H9 (cell line): ENCODE data around the gene PRR23E. TPM values are rescaled to one million over a fixed set of nuclear protein-coding genes. Genes with fewer than 3 reads are reported as not detected.

Source experiments
- DNase-seq: peaks from one replicate; pipeline ENCODE4 v3.0.0-alpha.2; 2017
- H2AFZ ChIP-seq: one replicate; pipeline ENCODE4 v1.6.1; 2013; ENCODE audit warnings: mild to moderate bottlenecking, low read length, control low read depth, moderate library complexity
- H2AK5ac ChIP-seq: 2 replicates; pipeline ENCODE4 v1.6.1; 2013; ENCODE audit warnings: low read length, control low read depth, mixed read lengths; ENCODE audit not compliant: insufficient read length
- H2BK120ac ChIP-seq: one replicate; pipeline ENCODE4 v1.6.1; 2013; ENCODE audit warnings: low read depth, mild to moderate bottlenecking, low read length, control low read depth, inconsistent platforms; ENCODE audit not compliant: poor library complexity, severe bottlenecking
- H2BK12ac ChIP-seq: 2 replicates; pipeline ENCODE4 v1.6.1; 2013; ENCODE audit warnings: low read length, control low read depth, mixed read lengths, low read depth; ENCODE audit not compliant: insufficient read length
- H2BK15ac ChIP-seq: 2 replicates; pipeline ENCODE4 v1.6.1; 2013; ENCODE audit warnings: low read depth, low read length, control low read depth
- H2BK20ac ChIP-seq: one replicate; pipeline ENCODE4 v1.6.1; 2013; ENCODE audit warnings: low read depth, mild to moderate bottlenecking, low read length, control low read depth, inconsistent platforms; ENCODE audit not compliant: poor library complexity, severe bottlenecking
- H2BK5ac ChIP-seq: 2 replicates; pipeline ENCODE4 v1.6.1; 2013; ENCODE audit warnings: low read length, control low read depth, mixed read lengths; ENCODE audit not compliant: insufficient read length
- H3K14ac ChIP-seq: 2 replicates; pipeline ENCODE4 v1.6.1; 2013; ENCODE audit warnings: low read length, control low read depth; ENCODE audit not compliant: insufficient read depth
- H3K18ac ChIP-seq: 2 replicates; pipeline ENCODE4 v1.6.1; 2013; ENCODE audit warnings: low read depth, mild to moderate bottlenecking, mixed read lengths, low read length, control low read depth; ENCODE audit not compliant: insufficient read length
- H3K23ac ChIP-seq: 2 replicates; pipeline ENCODE4 v1.6.1; 2013; ENCODE audit warnings: low read length, control low read depth, mixed read lengths, low read depth; ENCODE audit not compliant: insufficient read length
- H3K23me2 ChIP-seq: 2 replicates; pipeline ENCODE4 v1.6.1; 2013; ENCODE audit warnings: low read depth, mild to moderate bottlenecking, mixed read lengths, low read length, control low read depth; ENCODE audit not compliant: insufficient read length, poor library complexity, severe bottlenecking
- H3K27ac ChIP-seq: 2 replicates; pipeline ENCODE4 v1.5.1; 2013; ENCODE audit warnings: low read length, control low read depth, mixed read lengths, low read depth; ENCODE audit not compliant: insufficient read length
- H3K27me3 ChIP-seq: 2 replicates; pipeline ENCODE4 v1.6.1; 2013; ENCODE audit warnings: low read length, control low read depth, inconsistent platforms; ENCODE audit not compliant: insufficient read depth
- H3K4ac ChIP-seq: 2 replicates; pipeline ENCODE4 v1.6.1; 2013; ENCODE audit warnings: low read depth, mild to moderate bottlenecking, control low read depth, inconsistent platforms, low read length, moderate library complexity
- H3K4me1 ChIP-seq: 2 replicates; pipeline ENCODE4 v1.6.1; 2013; ENCODE audit warnings: low read length, control low read depth, inconsistent platforms; ENCODE audit not compliant: insufficient read depth
- H3K4me2 ChIP-seq: 2 replicates; pipeline ENCODE4 v1.6.1; 2013; ENCODE audit warnings: low read length, control low read depth, mixed read lengths; ENCODE audit not compliant: insufficient read length, insufficient read depth
- H3K56ac ChIP-seq: 2 replicates; pipeline ENCODE4 v1.6.1; 2013; ENCODE audit warnings: low read depth, mild to moderate bottlenecking, mixed read lengths, low read length, control low read depth; ENCODE audit not compliant: insufficient read length
- H3K79me1 ChIP-seq: 2 replicates; pipeline ENCODE4 v1.6.1; 2013; ENCODE audit warnings: low read depth, mild to moderate bottlenecking, moderate library complexity, low read length, control low read depth, inconsistent platforms; ENCODE audit not compliant: insufficient read depth, poor library complexity, severe bottlenecking
- H3K79me2 ChIP-seq: 2 replicates; pipeline ENCODE4 v1.6.1; 2013; ENCODE audit warnings: low read length, control low read depth, inconsistent platforms; ENCODE audit not compliant: insufficient read depth
- H3K9ac ChIP-seq: 2 replicates; pipeline ENCODE4 v1.6.1; 2013; ENCODE audit warnings: low read length, control low read depth, mixed read lengths; ENCODE audit not compliant: insufficient read length; ENCODE audit errors: extremely low read depth
- H3K9me3 ChIP-seq: one replicate; pipeline ENCODE4 v1.6.1; 2013; ENCODE audit warnings: low read depth, low read length, inconsistent platforms; ENCODE audit not compliant: control insufficient read depth
- H3T11ph ChIP-seq: one replicate; pipeline ENCODE4 v1.6.1; 2013; ENCODE audit warnings: mild to moderate bottlenecking, low read length, control low read depth, inconsistent platforms
- H4K20me1 ChIP-seq: one replicate; pipeline ENCODE4 v1.6.1; 2013; ENCODE audit not compliant: control insufficient read depth, insufficient read length, insufficient read depth
- H4K5ac ChIP-seq: 2 replicates; pipeline ENCODE4 v1.6.1; 2013; ENCODE audit warnings: low read depth, mild to moderate bottlenecking, mixed read lengths, low read length, control low read depth; ENCODE audit not compliant: insufficient read length
- H4K8ac ChIP-seq: replicated peaks from 2 replicates; pipeline ENCODE4 v1.6.1; 2013; ENCODE audit warnings: low read length, control low read depth, mixed read lengths, low read depth; ENCODE audit not compliant: insufficient read length
- H4K91ac ChIP-seq: 2 replicates; pipeline ENCODE4 v1.6.1; 2013; ENCODE audit warnings: low read depth, mild to moderate bottlenecking, moderate library complexity, mixed read lengths, low read length, control low read depth; ENCODE audit not compliant: insufficient read length
- H3K27ac Mint-ChIP-seq, 3 experiments: 2 replicates in 2 of 3; 3 replicates in 1 of 3; pipeline ENCODE4 v1.8.0; 2020 to 2021; ENCODE audit warnings: mixed read lengths in 3 of 3, mild to moderate bottlenecking in 1 of 3, moderate library complexity in 1 of 3
- H3K27me3 Mint-ChIP-seq: 2 replicates; pipeline ENCODE4 v1.8.0; 2021; ENCODE audit warnings: low read depth, mild to moderate bottlenecking, moderate library complexity, mixed read lengths
- H3K36me3 Mint-ChIP-seq, 3 experiments: 2 replicates in 2 of 3; 3 replicates in 1 of 3; pipeline ENCODE4 v1.8.0; 2020 to 2021; ENCODE audit warnings: low read depth in 3 of 3, mixed read lengths in 3 of 3; ENCODE audit not compliant: insufficient read depth in 1 of 3
- H3K4me1 Mint-ChIP-seq, 2 experiments: 2 replicates each; pipeline ENCODE4 v1.8.0; 2020; ENCODE audit warnings: mixed read lengths in 2 of 2
- H3K4me3 Mint-ChIP-seq, 2 experiments: 2 replicates in 1 of 2; 3 replicates in 1 of 2; pipeline ENCODE4 v1.8.0; 2020 to 2021; ENCODE audit warnings: mild to moderate bottlenecking in 2 of 2, mixed read lengths in 2 of 2, moderate library complexity in 1 of 2
- H3K9me3 Mint-ChIP-seq, 2 experiments: 2 replicates in 1 of 2; 3 replicates in 1 of 2; pipeline ENCODE4 v1.8.0; 2020; ENCODE audit warnings: mild to moderate bottlenecking in 2 of 2, mixed read lengths in 2 of 2, moderate library complexity in 1 of 2
- CTCF ChIP-seq: fragments of 200-600 bp; sonication (generic); conservative IDR thresholded peaks from 3 replicates; pipeline ENCODE4 v1.8.0; 2021; ENCODE audit warnings: antibody characterized with exemption, mild to moderate bottlenecking
- WGBS: extraction: QIAGEN DNeasy Blood & Tissue Kit; methylation state at CpG from one replicate; pipeline ENCODE4 v1.1.7; 2013; ENCODE audit warnings: missing lambda C conversion rate, low lambda C conversion rate, mixed read lengths; ENCODE audit not compliant: insufficient read length; ENCODE audit errors: extremely low coverage; 5-methylcytosine and 5-hydroxymethylcytosine counted together
- total RNA-seq: library from RNA; stranded (reverse); gene quantifications from 2 replicates; pipeline ENCODE4 v1.2.1, GENCODE V29; 2021

PRR23E gene
- total RNA-seq, 1 experiment from 2014 or later, result not detected

DNA sequence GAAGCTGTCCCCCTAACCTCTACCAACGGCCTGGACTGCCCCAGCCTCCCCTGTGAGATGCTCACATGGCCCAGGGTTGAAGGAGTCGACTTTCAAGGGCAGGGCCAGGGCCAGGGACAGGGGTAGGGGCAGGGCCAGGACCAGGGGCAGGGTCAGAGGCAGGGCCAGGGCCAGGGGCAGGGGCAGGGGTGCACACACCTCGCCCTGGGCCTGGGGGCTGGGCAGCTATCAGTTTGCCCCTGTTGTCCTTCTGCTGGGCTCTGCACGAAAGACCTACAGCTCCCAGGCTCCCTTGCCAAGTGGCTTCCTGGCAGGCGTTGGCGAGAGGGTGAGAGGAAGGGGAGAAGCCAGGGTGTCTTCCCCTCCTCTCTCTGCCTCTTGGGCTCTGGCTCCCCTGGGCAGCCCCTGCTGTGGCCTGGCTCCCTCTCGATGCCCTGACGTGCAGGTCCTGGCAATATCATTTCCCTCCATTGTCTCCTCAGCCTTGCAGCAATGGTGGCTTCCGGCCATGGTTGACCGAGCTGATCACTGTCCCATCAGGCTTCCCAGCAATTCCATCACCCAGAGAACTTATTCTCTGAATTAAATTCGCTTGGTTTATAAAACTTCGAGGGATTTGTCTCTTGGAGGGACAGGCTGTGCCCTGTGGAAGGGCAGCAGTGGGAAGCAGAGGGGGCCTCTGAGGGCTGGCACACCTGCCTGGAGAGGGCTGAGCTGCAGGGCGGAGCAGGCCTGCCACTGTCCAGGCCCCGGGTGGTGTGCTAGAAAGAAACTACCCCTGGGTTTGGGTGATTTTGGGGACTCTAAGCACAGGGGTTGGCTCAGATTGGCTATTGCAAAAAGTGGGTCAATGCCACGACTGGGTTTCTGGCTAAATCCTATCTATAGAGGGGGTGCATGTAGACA is 13.9 kb downstream of the PRR23E start:
- no peak overlapping the region for H3K18ac ChIP-seq
- no peak overlapping the region for H3K4me2 ChIP-seq
- Mint-ChIP-seq H3K27me3 (peaks cover 6% of the 10 kb centered on the region), H3K4me1 (peaks cover 10 to 14% of the 10 kb centered on the region in 2 experiments), H3K36me3 (no peaks in the 10 kb centered on the region), H3K4me3 (no peak overlapping the region), H3K9me3 (peaks cover 2 to 9% of the 10 kb centered on the region in 2 experiments; a peak in 4 of 5 replicates), H3K27ac (no peak overlapping the region; a peak in 1 of 7 replicates)
- no peak overlapping the region for H4K91ac ChIP-seq
- no peak overlapping the region for H3K56ac ChIP-seq
- H2AFZ ChIP-seq, result no peak overlapping the region
- no peak overlapping the region for H2BK15ac ChIP-seq
- H4K20me1 ChIP-seq, result no peaks in the 10 kb centered on the region
- H2BK12ac ChIP-seq, result no peak overlapping the region
- H3T11ph ChIP-seq, result no peak overlapping the region
- H3K79me2 ChIP-seq, result no peaks in the 10 kb centered on the region
- no CpG with 5 or more reads among the region's 15 CpGs for WGBS
- no peak overlapping the region for H4K8ac ChIP-seq
- H3K4me1 ChIP-seq, result no peaks in the 10 kb centered on the region
- H2BK20ac ChIP-seq, result no peak overlapping the region
- H3K27ac ChIP-seq, result no peak overlapping the region
- no peaks in the 10 kb centered on the region for H3K9me3 ChIP-seq
- H2AK5ac ChIP-seq, result no peak overlapping the region
- H2BK5ac ChIP-seq, result no peak overlapping the region
- H3K23me2 ChIP-seq, result no peaks in the 10 kb centered on the region
- no peak for TF ChIP-seq CTCF
- H3K14ac ChIP-seq, result no peak overlapping the region; the same call in 1 of the 2 replicates
- no peak overlapping the region for H3K4ac ChIP-seq
- no peak overlapping the region for H3K9ac ChIP-seq
- H2BK120ac ChIP-seq, result no peak overlapping the region
- H3K79me1 ChIP-seq, result no peaks in the 10 kb centered on the region
- H3K27me3 ChIP-seq, result no peaks in the 10 kb centered on the region
- no peak overlapping the region for H3K23ac ChIP-seq
- H4K5ac ChIP-seq, result no peak overlapping the region
- no peak for DNase-seq
